Cardiac muscle cell (in vitro differentiated cells and primary cell): Measurements from ENCODE around the gene HK3. TPM values are rescaled to one million over a fixed set of nuclear protein-coding genes. Genes with fewer than 3 reads are reported as not detected.

ENCODE experiments used
- DNase-seq, 2 donors: peaks; one replicate each; pipeline versions ENCODE4 v3.0.0 to v3.0.0-alpha.2; 2010 to 2017; ENCODE audit warnings: low read depth in 1 of 2, low spot score in 1 of 2
- H3K27ac ChIP-seq: fragments of 200-600 bp; sonication (generic); 2 replicates; pipeline ENCODE4 v1.5.1; 2016
- H3K27me3 ChIP-seq: fragments of 200-600 bp; sonication (generic); 2 replicates; pipeline ENCODE4 v1.6.0; 2016; ENCODE audit warnings: control low read depth
- H3K36me3 ChIP-seq: fragments of 200-600 bp; sonication (generic); 2 replicates; pipeline ENCODE4 v1.5.1; 2016; ENCODE audit warnings: control low read depth
- H3K4me1 ChIP-seq: fragments of 200-600 bp; sonication (generic); 2 replicates; pipeline ENCODE4 v1.8.1; 2017; ENCODE audit warnings: low read depth, mild to moderate bottlenecking, mixed run types
- H3K4me3 ChIP-seq: fragments of 200-600 bp; sonication (generic); 2 replicates; pipeline ENCODE4 v1.5.1; 2016; ENCODE audit warnings: mild to moderate bottlenecking
- H3K9me3 ChIP-seq: fragments of 200-600 bp; sonication (generic); 2 replicates; pipeline ENCODE4 v1.5.1; 2017; ENCODE audit warnings: low read depth, mild to moderate bottlenecking, control low read depth
- polyA plus RNA-seq: library from polyadenylated mRNA; unstranded; fragments of >200 nt; fragmentation: Nextera tagmentation; extraction: Ambion mirVana; gene quantifications from 2 replicates; pipeline ENCODE4 v1.2.1, GENCODE V29; 2016
- total RNA-seq: library from RNA; depleted of rRNA; stranded (reverse); fragments of >200 nt; gene quantifications from 2 replicates; pipeline ENCODE4 v1.2.3, GENCODE V29; 2016
- TF ChIP-seq, protein P1 (sequence below): IDR thresholded peaks from 2 replicates; pipeline ENCODE4 v1.5.1; 2012; ENCODE audit warnings: low read depth, mild to moderate bottlenecking, low read length

Gene HK3
- total and polyA plus RNA-seq, 2 experiments from 2014 or later, result not detected

- Histone ChIP-seq H3K9me3 (no peaks in the 10 kb centered on the region), H3K27me3 (no peaks in the 10 kb centered on the region), H3K4me3 (no peak overlapping the region), H3K4me1 (no peaks in the 10 kb centered on the region), H3K27ac (no peak overlapping the region), H3K36me3 (no peaks in the 10 kb centered on the region)
- DNase-seq, result no peak
- TF ChIP-seq, protein P1, sequence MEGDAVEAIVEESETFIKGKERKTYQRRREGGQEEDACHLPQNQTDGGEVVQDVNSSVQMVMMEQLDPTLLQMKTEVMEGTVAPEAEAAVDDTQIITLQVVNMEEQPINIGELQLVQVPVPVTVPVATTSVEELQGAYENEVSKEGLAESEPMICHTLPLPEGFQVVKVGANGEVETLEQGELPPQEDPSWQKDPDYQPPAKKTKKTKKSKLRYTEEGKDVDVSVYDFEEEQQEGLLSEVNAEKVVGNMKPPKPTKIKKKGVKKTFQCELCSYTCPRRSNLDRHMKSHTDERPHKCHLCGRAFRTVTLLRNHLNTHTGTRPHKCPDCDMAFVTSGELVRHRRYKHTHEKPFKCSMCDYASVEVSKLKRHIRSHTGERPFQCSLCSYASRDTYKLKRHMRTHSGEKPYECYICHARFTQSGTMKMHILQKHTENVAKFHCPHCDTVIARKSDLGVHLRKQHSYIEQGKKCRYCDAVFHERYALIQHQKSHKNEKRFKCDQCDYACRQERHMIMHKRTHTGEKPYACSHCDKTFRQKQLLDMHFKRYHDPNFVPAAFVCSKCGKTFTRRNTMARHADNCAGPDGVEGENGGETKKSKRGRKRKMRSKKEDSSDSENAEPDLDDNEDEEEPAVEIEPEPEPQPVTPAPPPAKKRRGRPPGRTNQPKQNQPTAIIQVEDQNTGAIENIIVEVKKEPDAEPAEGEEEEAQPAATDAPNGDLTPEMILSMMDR, result no peak
Measured at GRCh38 chr5:176835918-176836317, 63.2 kb downstream of the HK3 start.

GRCh38 chr5:176833286-176833685 lies 65.9 kb downstream of the HK3 start:
- H3K4me3 ChIP-seq, result no peak overlapping the region
- no peak for DNase-seq
- H3K27me3 ChIP-seq, result no peaks in the 10 kb centered on the region
- H3K4me1 ChIP-seq, result no peaks in the 10 kb centered on the region
- no peaks in the 10 kb centered on the region for H3K36me3 ChIP-seq
- H3K27ac ChIP-seq, result no peak overlapping the region
- TF ChIP-seq, protein P1, result no peak
- H3K9me3 ChIP-seq, result no peaks in the 10 kb centered on the region

GRCh38 chr5:176832162-176832561 lies 67.0 kb downstream of the HK3 start:
- TF ChIP-seq, protein P1, result no peak
- no peaks in the 10 kb centered on the region for H3K4me1 ChIP-seq
- H3K27me3 ChIP-seq, result no peaks in the 10 kb centered on the region
- no peak overlapping the region for H3K27ac ChIP-seq
- H3K9me3 ChIP-seq, result no peaks in the 10 kb centered on the region
- H3K4me3 ChIP-seq, result no peak overlapping the region
- no peaks in the 10 kb centered on the region for H3K36me3 ChIP-seq
- no peak for DNase-seq

GRCh38 chr5:176831425-176831824 lies 67.7 kb downstream of the HK3 start:
- Histone ChIP-seq H3K9me3 (no peaks in the 10 kb centered on the region), H3K27me3 (no peaks in the 10 kb centered on the region)

GRCh38 chr5:176830995-176831423 lies 68.1 kb downstream of the HK3 start:
- no peak for DNase-seq
- TF ChIP-seq, protein P1, result no peak
- Histone ChIP-seq H3K4me3 (no peak overlapping the region), H3K4me1 (no peaks in the 10 kb centered on the region), H3K27me3 (no peaks in the 10 kb centered on the region), H3K9me3 (no peaks in the 10 kb centered on the region), H3K27ac (no peak overlapping the region), H3K36me3 (no peaks in the 10 kb centered on the region)

More at GRCh38 chr5:176831425-176831824, 67.7 kb downstream of the HK3 start:
- no peaks in the 10 kb centered on the region for H3K36me3 ChIP-seq
- H3K4me1 ChIP-seq, result no peaks in the 10 kb centered on the region
- no peak overlapping the region for H3K4me3 ChIP-seq
- DNase-seq, result no peak
- TF ChIP-seq, protein P1, result no peak
- no peak overlapping the region for H3K27ac ChIP-seq

Other genes with a start within 250 kb of the HK3 start
- 0.86 and 1.4 TPM in 2 replicates for gene UNC5A, start 88.8 kb downstream of the HK3 start, total RNA-seq
- gene UNC5A, start 88.8 kb downstream of the HK3 start, polyA plus RNA-seq, result 0.26 and 0.39 TPM in 2 replicates
- 20.4 and 30.8 TPM in 2 replicates for gene UIMC1, start 107.4 kb upstream of the HK3 start, total RNA-seq
- gene UIMC1, start 107.4 kb upstream of the HK3 start, polyA plus RNA-seq, result 22.3 and 25.3 TPM in 2 replicates
- 26.6 and 32.5 TPM in 2 replicates for gene ZNF346, start 123.3 kb upstream of the HK3 start, total RNA-seq
- 31.0 and 32.5 TPM in 2 replicates for gene ZNF346, start 123.3 kb upstream of the HK3 start, polyA plus RNA-seq
- gene FGFR4, start 187.6 kb upstream of the HK3 start, total RNA-seq, result 1.1 and 2.8 TPM in 2 replicates
- 0.96 and 1.8 TPM in 2 replicates for gene FGFR4, start 187.6 kb upstream of the HK3 start, polyA plus RNA-seq
- 29.7 and 37.9 TPM in 2 replicates for gene NSD1, start 234.4 kb upstream of the HK3 start, total RNA-seq
- gene NSD1, start 234.4 kb upstream of the HK3 start, polyA plus RNA-seq, result 37.8 and 44.0 TPM in 2 replicates